ENCODE results near the gene MLIP. TPM values are rescaled to one million over a fixed set of nuclear protein-coding genes. Genes with fewer than 3 reads are reported as not detected.

Gene MLIP
- total and polyA plus RNA-seq, 2 experiments from 2014 or later: not detected

- no peak overlapping the region for H3K4me2 ChIP-seq
- H4K20me1 ChIP-seq (replicated peaks; ENCODE audit: insufficient read depth): no peaks in the 10 kb centered on the region
- no peaks in the 10 kb centered on the region for H3K79me2 ChIP-seq (replicated peaks; ENCODE audit: insufficient read depth)
- H3K4me3 Mint-ChIP-seq: no peak overlapping the region
- H3K4me1 ChIP-seq (ENCODE audit: insufficient read depth): no peaks in the 10 kb centered on the region
- no peaks in the 10 kb centered on the region for H3F3A ChIP-seq (replicated peaks; ENCODE audit: low read depth)
- no peak for ATAC-seq
- H3K9me2 ChIP-seq (ENCODE audit: insufficient read depth): no peaks in the 10 kb centered on the region
- no peak overlapping the region for H3K27ac Mint-ChIP-seq
- H2AFZ ChIP-seq: no peak overlapping the region
- H3K36me3 Mint-ChIP-seq (ENCODE audit: low read depth): no peaks in the 10 kb centered on the region
- no peak for DNase-seq (ENCODE audit: low spot score)
- peaks cover 4% of the 10 kb centered on the region; the same call in 1 of the 3 replicates for H3K4me1 Mint-ChIP-seq
- no peaks in the 10 kb centered on the region for H3K27me3 ChIP-seq (ENCODE audit: insufficient read depth)
- H3K36me3 ChIP-seq (ENCODE audit: insufficient read depth): no peaks in the 10 kb centered on the region
- no peaks in the 10 kb centered on the region for H3K9me3 Mint-ChIP-seq
- TF ChIP-seq REST (IDR thresholded peaks at IDR 0.05; ENCODE audit: unreplicated experiment) (no peak), CREB1 (CRISPR knock-in tag; IDR thresholded peaks at IDR 0.05; ENCODE audit: low read depth) (no peak), STAT1 (IDR thresholded peaks at IDR 0.05; ENCODE audit: unreplicated experiment) (no peak), ETS1 (IDR thresholded peaks at IDR 0.05) (no peak), ZNF114 (CRISPR knock-in tag; IDR thresholded peaks at IDR 0.05) (no peak), EZH2phosphoT487 (IDR thresholded peaks at IDR 0.05; ENCODE audit: unreplicated experiment) (no peak), POLR2AphosphoS5 (IDR thresholded peaks at IDR 0.05; ENCODE audit: low read depth) (no peak), JUNB (IDR thresholded peaks at IDR 0.05; ENCODE audit: unreplicated experiment) (no peak), EZH2 (IDR thresholded peaks at IDR 0.05; ENCODE audit: low read depth, unreplicated experiment) (no peak), ZNF462 (CRISPR knock-in tag; IDR thresholded peaks at IDR 0.05) (no peak), NANOG (IDR thresholded peaks at IDR 0.05; ENCODE audit: borderline replicate concordance) (no peak), ZNF331 (CRISPR knock-in tag; IDR thresholded peaks at IDR 0.05; ENCODE audit: low read depth) (no peak), CTCF (conservative IDR thresholded peaks at IDR 0.05; ENCODE audit: low read depth in 2 of 2) (no peak)
- H3K27ac ChIP-seq (ENCODE audit: low read depth): no peak overlapping the region
- no peaks in the 10 kb centered on the region for H3K27me3 Mint-ChIP-seq (ENCODE audit: insufficient read depth, low read depth, poor library complexity)
- no peak overlapping the region for H3K4me3 ChIP-seq
Measured at GRCh38 chr6:54252916-54253315, 141.7 kb downstream of the MLIP start.
